ENCODE measurements around the gene RNF145. TPM values are rescaled to one million over a fixed set of nuclear protein-coding genes. Genes with fewer than 3 reads are reported as not detected.

RNF145 gene
- total RNA-seq, 4 donors from 2014 or later = 6.7 to 20.8 (median 9.7) TPM

DNA sequence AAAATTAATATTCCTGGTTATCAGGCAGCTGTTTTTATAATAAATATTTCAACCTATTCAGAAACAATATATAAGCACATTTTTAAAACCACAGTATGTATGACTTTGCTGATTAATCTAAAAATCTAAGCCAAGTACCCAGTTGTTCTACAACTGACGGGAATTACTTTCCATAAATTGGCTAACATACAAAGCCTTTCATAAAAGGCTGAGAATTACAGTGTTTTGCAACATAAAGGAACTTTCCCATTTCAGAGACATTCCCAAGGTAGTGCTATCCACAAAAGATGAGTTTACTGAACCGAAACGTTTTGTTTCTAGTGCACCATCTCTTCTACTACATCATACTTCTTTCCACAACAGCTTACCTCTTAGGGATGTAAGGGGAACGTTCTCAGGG lies 7.2 kb downstream of the RNF145 start:
- Histone ChIP-seq H3K27me3 (no peaks in the 10 kb centered on the region), H3K36me3 (no peaks in the 10 kb centered on the region), H3K9me3 (no peaks in the 10 kb centered on the region), H3K4me1 (peaks cover 28 to 37% of the 10 kb centered on the region in 2 donors), H3K27ac (no peak overlapping the region), H3K4me3 (no peak overlapping the region)
- intact Hi-C loops (cut with DNase I; ENCODE audit: low total_unique reads) = no loop called here
- ATAC-seq = no peak
- in situ Hi-C loops (cut with MboI; ENCODE audit: low sequenced_read_pairs in 4 of 4) = no loop called here
- TF ChIP-seq POLR2A (IDR thresholded peaks at IDR 0.05) = no peak
- TF ChIP-seq, protein P1, sequence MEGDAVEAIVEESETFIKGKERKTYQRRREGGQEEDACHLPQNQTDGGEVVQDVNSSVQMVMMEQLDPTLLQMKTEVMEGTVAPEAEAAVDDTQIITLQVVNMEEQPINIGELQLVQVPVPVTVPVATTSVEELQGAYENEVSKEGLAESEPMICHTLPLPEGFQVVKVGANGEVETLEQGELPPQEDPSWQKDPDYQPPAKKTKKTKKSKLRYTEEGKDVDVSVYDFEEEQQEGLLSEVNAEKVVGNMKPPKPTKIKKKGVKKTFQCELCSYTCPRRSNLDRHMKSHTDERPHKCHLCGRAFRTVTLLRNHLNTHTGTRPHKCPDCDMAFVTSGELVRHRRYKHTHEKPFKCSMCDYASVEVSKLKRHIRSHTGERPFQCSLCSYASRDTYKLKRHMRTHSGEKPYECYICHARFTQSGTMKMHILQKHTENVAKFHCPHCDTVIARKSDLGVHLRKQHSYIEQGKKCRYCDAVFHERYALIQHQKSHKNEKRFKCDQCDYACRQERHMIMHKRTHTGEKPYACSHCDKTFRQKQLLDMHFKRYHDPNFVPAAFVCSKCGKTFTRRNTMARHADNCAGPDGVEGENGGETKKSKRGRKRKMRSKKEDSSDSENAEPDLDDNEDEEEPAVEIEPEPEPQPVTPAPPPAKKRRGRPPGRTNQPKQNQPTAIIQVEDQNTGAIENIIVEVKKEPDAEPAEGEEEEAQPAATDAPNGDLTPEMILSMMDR (IDR thresholded peaks at IDR 0.05 in 4 of 5, conservative IDR thresholded peaks at IDR 0.05 in 1 of 5) = no peak
- no peak for DNase-seq

- Histone ChIP-seq H3K27me3 (no peaks in the 10 kb centered on the region), H3K9me3 (no peaks in the 10 kb centered on the region), H3K36me3 (no peaks in the 10 kb centered on the region), H3K4me1 (peaks cover 4 to 13% of the 10 kb centered on the region in 2 donors), H3K4me3 (no peak overlapping the region), H3K27ac (no peak overlapping the region)
- DNase-seq (no peak), ATAC-seq (no peak)
- intact Hi-C loops (cut with DNase I; ENCODE audit: low total_unique reads) = no loop called here
- in situ Hi-C loops (cut with MboI; ENCODE audit: low sequenced_read_pairs in 4 of 4) = no loop called here
- TF ChIP-seq, protein P1 (IDR thresholded peaks at IDR 0.05 in 4 of 5, conservative IDR thresholded peaks at IDR 0.05 in 1 of 5) = no peak
- no peak for TF ChIP-seq POLR2A (IDR thresholded peaks at IDR 0.05)
These were observed 9.6 kb downstream of the RNF145 start for GRCh38 chr5:159199780-159200179.

GRCh38 chr5:159199225-159199624 lies 10.1 kb downstream of the RNF145 start:
- intact Hi-C loops (cut with DNase I; ENCODE audit: low total_unique reads) = no loop called here

GRCh38 chr5:159198063-159199036 lies 11.0 kb downstream of the RNF145 start:
- Histone ChIP-seq H3K4me3 (no peak overlapping the region), H3K27me3 (no peaks in the 10 kb centered on the region), H3K27ac (no peak overlapping the region), H3K4me1 (peaks cover 0 to under 1% of the 10 kb centered on the region in 2 donors), H3K36me3 (no peaks in the 10 kb centered on the region), H3K9me3 (no peaks in the 10 kb centered on the region)
- no peak for ATAC-seq
- DNase-seq = no peak
- in situ Hi-C loops (cut with MboI; ENCODE audit: low sequenced_read_pairs in 4 of 4) (no loop called here), intact Hi-C loops (cut with DNase I; ENCODE audit: low total_unique reads) (no loop called here)
- TF ChIP-seq, protein P1 (IDR thresholded peaks at IDR 0.05 in 4 of 5, conservative IDR thresholded peaks at IDR 0.05 in 1 of 5) = no peak
- TF ChIP-seq POLR2A (IDR thresholded peaks at IDR 0.05) = no peak

More at GRCh38 chr5:159199225-159199624, 10.1 kb downstream of the RNF145 start:
- peaks cover 0 to 8% of the 10 kb centered on the region in 2 donors for H3K4me1 ChIP-seq
- TF ChIP-seq POLR2A (IDR thresholded peaks at IDR 0.05) = no peak
- TF ChIP-seq, protein P1 (IDR thresholded peaks at IDR 0.05 in 4 of 5, conservative IDR thresholded peaks at IDR 0.05 in 1 of 5) = no peak
- ATAC-seq = no peak
- H3K36me3 ChIP-seq = no peaks in the 10 kb centered on the region
- no peak overlapping the region for H3K27ac ChIP-seq
- DNase-seq = no peak
- no peaks in the 10 kb centered on the region for H3K9me3 ChIP-seq
- H3K27me3 ChIP-seq = no peaks in the 10 kb centered on the region
- no peak overlapping the region for H3K4me3 ChIP-seq
- in situ Hi-C loops (cut with MboI; ENCODE audit: low sequenced_read_pairs in 4 of 4) = no loop called here
